Measurements from ENCODE around the gene VPS54. TPM values are rescaled to one million over a fixed set of nuclear protein-coding genes. Genes with fewer than 3 reads are reported as not detected.
A peak's percentile ranks its signal among the peaks of the same experiment; 100 is the strongest.
"Not testable (repeated sequence)": the region's sequence is repeated elsewhere in the genome, so short reads cannot be mapped to it uniquely, and the experiment has no call there.

Gene VPS54
- polyA plus RNA-seq, 3 donors: 11.4 to 17.3 (median 11.5) TPM

- no CpG with 5 or more reads among the region's 1 CpG for WGBS (ENCODE audit: insufficient coverage)
- no peak overlapping the region for H3K4me2 ChIP-seq (replicated peaks; ENCODE audit: extremely low read depth, low read length, poor library complexity, severe bottlenecking)
- peaks cover 10 to 12% of the 10 kb centered on the region in 2 donors for H3K36me3 Mint-ChIP-seq
- TF ChIP-seq CTCF (IDR thresholded peaks at IDR 0.05): no peak
- peaks cover 100% of the 10 kb centered on the region for H3K79me2 ChIP-seq (ENCODE audit: insufficient read depth, low read length)
- H3K27ac ChIP-seq (ENCODE audit: low read depth in 1 of 2, low read length in 2 of 2): peak overlapping the region in 1 of 2 donors; percentile 15
- H2AFZ ChIP-seq (ENCODE audit: insufficient read depth, low read depth, low read length, poor library complexity, severe bottlenecking): no peak overlapping the region
- no peaks in the 10 kb centered on the region for H3K36me3 ChIP-seq (replicated peaks in 1 of 2; ENCODE audit: control insufficient read depth in 1 of 2, insufficient read depth in 2 of 2, low read length in 2 of 2)
- intact Hi-C loops (cut with micrococcal nuclease): no loop called here
- no peaks in the 10 kb centered on the region for H3K27me3 ChIP-seq (ENCODE audit: control insufficient read depth in 2 of 2, insufficient read depth in 2 of 2, low read length in 2 of 2)
- peaks cover 59% of the 10 kb centered on the region for H3K4me1 Mint-ChIP-seq
- no peak for DNase-seq
- no peak overlapping the region for H3K27ac Mint-ChIP-seq
- peaks cover 93% of the 10 kb centered on the region for H4K20me1 ChIP-seq (ENCODE audit: insufficient read depth, low read length)
- H3K4me3 ChIP-seq (replicated peaks in 1 of 3; ENCODE audit: low read depth in 2 of 3, low read length in 3 of 3): no peak overlapping the region
- H3K9me3 Mint-ChIP-seq: no peaks in the 10 kb centered on the region
- H3K27me3 Mint-ChIP-seq (ENCODE audit: low read depth in 3 of 3): no peaks in the 10 kb centered on the region
- H3K9me3 ChIP-seq (replicated peaks in 1 of 2; ENCODE audit: control insufficient read depth in 1 of 2, insufficient read depth in 1 of 2, low read length in 2 of 2): no peaks in the 10 kb centered on the region
- no peak overlapping the region for H3K4me3 Mint-ChIP-seq
- peaks cover 22 to 27% of the 10 kb centered on the region in 2 donors for H3K4me1 ChIP-seq (ENCODE audit: control insufficient read depth in 1 of 2, insufficient read depth in 2 of 2, low read length in 2 of 2)
- no peak overlapping the region for H3K9ac ChIP-seq (ENCODE audit: insufficient read depth, low read length, poor library complexity, severe bottlenecking)
Measured at GRCh38 chr2:63850204-63850571, 169.0 kb downstream of the VPS54 start.

GRCh38 chr2:63849381-63850203 is 169.6 kb downstream of the VPS54 start:
- no peak for TF ChIP-seq CTCF (IDR thresholded peaks at IDR 0.05)
- no peak overlapping the region for H3K4me3 Mint-ChIP-seq
- Histone ChIP-seq H3K27ac (ENCODE audit: low read depth in 1 of 2, low read length in 2 of 2) (peak overlapping the region in 1 of 2 donors; percentile 15), H2AFZ (ENCODE audit: insufficient read depth, low read depth, low read length, poor library complexity, severe bottlenecking) (no peak overlapping the region), H4K20me1 (ENCODE audit: insufficient read depth, low read length) (peaks cover 95% of the 10 kb centered on the region), H3K36me3 (replicated peaks in 1 of 2; ENCODE audit: control insufficient read depth in 1 of 2, insufficient read depth in 2 of 2, low read length in 2 of 2) (no peaks in the 10 kb centered on the region), H3K4me3 (replicated peaks in 1 of 3; ENCODE audit: low read depth in 2 of 3, low read length in 3 of 3) (no peak overlapping the region), H3K9me3 (replicated peaks in 1 of 2; ENCODE audit: control insufficient read depth in 1 of 2, insufficient read depth in 1 of 2, low read length in 2 of 2) (no peaks in the 10 kb centered on the region), H3K4me2 (replicated peaks; ENCODE audit: extremely low read depth, low read length, poor library complexity, severe bottlenecking) (no peak overlapping the region), H3K9ac (ENCODE audit: insufficient read depth, low read length, poor library complexity, severe bottlenecking) (no peak overlapping the region), H3K79me2 (ENCODE audit: insufficient read depth, low read length) (peaks cover 100% of the 10 kb centered on the region), H3K4me1 (ENCODE audit: control insufficient read depth in 1 of 2, insufficient read depth in 2 of 2, low read length in 2 of 2) (peaks cover 22 to 24% of the 10 kb centered on the region in 2 donors), H3K27me3 (ENCODE audit: control insufficient read depth in 2 of 2, insufficient read depth in 2 of 2, low read length in 2 of 2) (no peaks in the 10 kb centered on the region)
- no peaks in the 10 kb centered on the region for H3K27me3 Mint-ChIP-seq (ENCODE audit: low read depth in 3 of 3)
- intact Hi-C loops (cut with micrococcal nuclease): loop anchor here in 1 of 2 donors (10.0 kb wide), 1 partner anchor 265 kb away; the partner anchor contains the start of genes MDH1 and WDPCP
- peaks cover 10 to 12% of the 10 kb centered on the region in 2 donors for H3K36me3 Mint-ChIP-seq
- H3K4me1 Mint-ChIP-seq: peaks cover 59% of the 10 kb centered on the region
- WGBS (ENCODE audit: insufficient coverage): 100% methylated on average over 1 of the region's 7 CpGs
- peak overlapping the region in 2 of 7 donors; percentile 38 to 51 for H3K27ac Mint-ChIP-seq
- H3K9me3 Mint-ChIP-seq: no peaks in the 10 kb centered on the region
- no peak for DNase-seq

GRCh38 chr2:63847571-63847970 is 171.7 kb downstream of the VPS54 start:
- peaks cover 58% of the 10 kb centered on the region for H3K4me1 Mint-ChIP-seq
- intact Hi-C loops (cut with micrococcal nuclease): loop anchor here in 1 of 2 donors (10.0 kb wide), 1 partner anchor 263 kb away; the partner anchor contains the start of genes MDH1 and WDPCP
- peak overlapping the region in 3 of 7 donors; percentile 2 to 76 (median 67) for H3K27ac Mint-ChIP-seq
- peaks cover 12% of the 10 kb centered on the region in 2 donors for H3K36me3 Mint-ChIP-seq
- not testable (repeated sequence) for H3K36me3 ChIP-seq (replicated peaks in 1 of 2; ENCODE audit: control insufficient read depth in 1 of 2, insufficient read depth in 2 of 2, low read length in 2 of 2); H3K9ac ChIP-seq (ENCODE audit: insufficient read depth, low read length, poor library complexity, severe bottlenecking); H3K9me3 ChIP-seq (replicated peaks in 1 of 2; ENCODE audit: control insufficient read depth in 1 of 2, insufficient read depth in 1 of 2, low read length in 2 of 2); H3K27me3 ChIP-seq (ENCODE audit: control insufficient read depth in 2 of 2, insufficient read depth in 2 of 2, low read length in 2 of 2); H3K4me2 ChIP-seq (replicated peaks; ENCODE audit: extremely low read depth, low read length, poor library complexity, severe bottlenecking); H2AFZ ChIP-seq (ENCODE audit: insufficient read depth, low read depth, low read length, poor library complexity, severe bottlenecking); H3K27ac ChIP-seq (ENCODE audit: low read depth in 1 of 2, low read length in 2 of 2); DNase-seq; H3K4me3 ChIP-seq (replicated peaks in 1 of 3; ENCODE audit: low read depth in 2 of 3, low read length in 3 of 3); H3K4me3 Mint-ChIP-seq; H3K9me3 Mint-ChIP-seq; H3K27me3 Mint-ChIP-seq (ENCODE audit: low read depth in 3 of 3)
- no CpG with 5 or more reads among the region's 4 CpGs for WGBS (ENCODE audit: insufficient coverage)
- Histone ChIP-seq H3K79me2 (ENCODE audit: insufficient read depth, low read length) (peaks cover 100% of the 10 kb centered on the region), H4K20me1 (ENCODE audit: insufficient read depth, low read length) (peaks cover 84% of the 10 kb centered on the region), H3K4me1 (ENCODE audit: control insufficient read depth in 1 of 2, insufficient read depth in 2 of 2, low read length in 2 of 2) (peaks cover 19 to 24% of the 10 kb centered on the region in 2 donors)
